Stimulated activated CD8-positive, alpha-beta memory T cell treated with anti-CD3 and anti-CD28 coated beads, Interleukin-15, amount 100 ng/mL, for 4 hours (primary cell): Measurements from ENCODE around the gene PAFAH2.
"Not testable (repeated sequence)": the region's sequence is repeated elsewhere in the genome, so short reads cannot be mapped to it uniquely, and the experiment has no call there.

Source experiments
- DNase-seq, 2 donors: peaks; one replicate each; pipeline ENCODE4 v3.0.0-alpha.2; 2020; ENCODE audit warnings: low read depth in 2 of 2

The PAFAH2 gene

GRCh38 chr1:25985171-25985570, 12.7 kb downstream of the PAFAH2 start:
- DNase-seq, result no peak

- no peak for DNase-seq
These were observed 18.7 kb downstream of the PAFAH2 start for GRCh38 chr1:25979210-25979609.

GRCh38 chr1:25978403-25978802, 19.5 kb downstream of the PAFAH2 start:
- no peak for DNase-seq

GRCh38 chr1:25977801-25978200, 20.1 kb downstream of the PAFAH2 start:
- no peak for DNase-seq

GRCh38 chr1:25973610-25974321, 24.1 kb downstream of the PAFAH2 start:
- DNase-seq, result no peak

- DNase-seq, result no peak
These were observed 26.1 kb downstream of the PAFAH2 start for GRCh38 chr1:25971811-25972180.

GRCh38 chr1:25971066-25971810, 26.6 kb downstream of the PAFAH2 start:
- DNase-seq, result no peak

GRCh38 chr1:25967308-25967707, 30.6 kb downstream of the PAFAH2 start:
- DNase-seq, result no peak

GRCh38 chr1:25959611-25960010, 38.3 kb downstream of the PAFAH2 start:
- no peak for DNase-seq

GRCh38 chr1:25958465-25958864, 39.4 kb downstream of the PAFAH2 start:
- no peak for DNase-seq

GRCh38 chr1:25955553-25955952, 42.3 kb downstream of the PAFAH2 start:
- no peak for DNase-seq

- DNase-seq, result no peak
These were observed 43.5 kb downstream of the PAFAH2 start for GRCh38 chr1:25954282-25954938.

GRCh38 chr1:25952841-25953401, 44.9 kb downstream of the PAFAH2 start:
- no peak for DNase-seq

GRCh38 chr1:25948641-25949040, 49.2 kb downstream of the PAFAH2 start:
- no peak for DNase-seq

GRCh38 chr1:25947027-25947426, 50.8 kb downstream of the PAFAH2 start:
- no peak for DNase-seq

GRCh38 chr1:25945761-25946160, 52.1 kb downstream of the PAFAH2 start:
- DNase-seq, result no peak

GRCh38 chr1:25944986-25945385, 52.9 kb downstream of the PAFAH2 start:
- DNase-seq, result no peak

- not testable (repeated sequence) for DNase-seq
These were observed 54.4 kb downstream of the PAFAH2 start for GRCh38 chr1:25943511-25943910.

- DNase-seq, result no peak
These were observed 60.9 kb downstream of the PAFAH2 start for GRCh38 chr1:25936947-25937346.

GRCh38 chr1:25933479-25934365, 64.1 kb downstream of the PAFAH2 start:
- no peak for DNase-seq

- DNase-seq, result not testable (repeated sequence)
These were observed 65.0 kb downstream of the PAFAH2 start for GRCh38 chr1:25932811-25933400.
